CD4-positive, alpha-beta T cell treated with Interleukin-21 for 1 hour (primary cell): Measurements from ENCODE around the gene CCDC154.
"Not testable (repeated sequence)": the region's sequence is repeated elsewhere in the genome, so short reads cannot be mapped to it uniquely, and the experiment has no call there.

Source experiments
- DNase-seq: peaks from one replicate; pipeline ENCODE4 v3.0.0-alpha.2; 2020

CCDC154 gene

DNA sequence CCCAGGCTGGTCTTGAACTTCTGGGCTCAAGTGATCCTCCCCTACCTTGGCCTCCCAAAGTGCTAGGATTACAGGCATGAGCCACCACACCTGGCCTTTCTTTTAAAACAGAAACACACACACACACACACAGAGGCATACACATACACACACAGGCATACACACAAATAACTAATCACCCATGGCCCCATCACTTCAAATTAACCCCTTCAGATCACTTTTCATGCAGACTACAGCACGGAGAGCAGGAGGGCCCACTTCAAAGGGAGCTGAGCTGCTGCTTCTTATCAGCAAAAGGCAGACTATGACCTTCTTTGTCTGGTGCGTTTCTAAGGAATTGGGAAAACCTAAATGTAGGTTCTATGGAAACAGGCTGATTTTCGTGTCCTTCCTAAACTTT is 28.6 kb upstream of the CCDC154 start:
- DNase-seq: no peak

DNA sequence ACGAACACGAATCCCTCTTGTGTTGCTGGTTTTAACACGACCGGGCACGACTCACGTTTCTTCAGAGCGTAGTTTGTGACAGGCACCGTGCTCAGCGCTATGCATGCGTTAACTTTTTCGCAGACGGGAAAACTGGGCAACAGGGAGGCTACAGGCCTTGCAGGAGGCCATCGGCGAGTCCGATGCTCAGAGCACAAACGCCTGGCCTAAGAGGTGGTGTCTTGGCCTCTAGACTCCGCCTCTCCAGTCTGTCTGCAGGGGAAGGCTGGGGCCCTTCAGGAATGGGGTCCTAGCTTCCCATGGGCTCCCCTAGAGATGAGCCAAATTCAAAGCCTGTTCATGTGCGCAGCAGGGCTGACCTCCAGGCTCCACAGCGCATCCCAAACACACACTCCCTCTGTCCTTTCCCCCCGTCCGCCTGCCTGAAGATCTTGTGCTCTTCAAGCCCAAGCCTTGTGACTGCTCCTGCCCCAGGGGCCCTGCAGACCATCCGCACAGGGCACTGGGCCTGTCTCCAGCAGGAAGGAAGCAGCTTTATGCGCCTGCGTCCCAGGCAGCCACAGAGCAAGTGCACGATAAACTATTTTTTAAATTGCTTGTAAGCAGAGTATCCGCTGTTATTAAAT is 27.3 kb upstream of the CCDC154 start:
- DNase-seq: no peak

- peak; percentile 3 for DNase-seq
Observed at GRCh38 chr16:1470481-1471251, 26.3 kb upstream of the CCDC154 start.

GRCh38 chr16:1469693-1470201 is 25.4 kb upstream of the CCDC154 start:
- DNase-seq: no peak

GRCh38 chr16:1469141-1469540 is 24.8 kb upstream of the CCDC154 start:
- DNase-seq: not testable (repeated sequence)

- no peak for DNase-seq
Observed at GRCh38 chr16:1468426-1468810, 24.1 kb upstream of the CCDC154 start.

GRCh38 chr16:1466968-1467521 is 22.7 kb upstream of the CCDC154 start:
- no peak for DNase-seq

DNA sequence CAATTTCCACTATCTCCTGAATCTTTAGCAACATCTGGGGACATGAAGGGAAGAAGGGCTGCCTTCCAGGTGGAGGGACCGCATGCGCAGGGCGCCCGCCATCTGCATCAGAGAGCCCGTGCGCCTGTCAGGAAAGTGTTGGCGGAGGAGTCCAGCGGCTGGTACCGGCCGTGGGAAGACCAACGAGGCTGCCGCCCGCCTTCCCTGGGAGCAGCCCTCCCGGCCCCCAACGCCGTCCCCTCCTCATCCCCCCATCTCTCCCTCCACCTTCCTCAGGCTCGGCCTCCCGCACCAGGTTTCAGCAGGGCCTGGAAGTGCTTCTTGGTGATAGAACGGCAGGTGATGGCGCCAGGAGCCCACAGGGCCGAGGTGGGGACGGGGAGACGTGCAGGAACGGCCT is 21.7 kb upstream of the CCDC154 start:
- no peak for DNase-seq

DNA sequence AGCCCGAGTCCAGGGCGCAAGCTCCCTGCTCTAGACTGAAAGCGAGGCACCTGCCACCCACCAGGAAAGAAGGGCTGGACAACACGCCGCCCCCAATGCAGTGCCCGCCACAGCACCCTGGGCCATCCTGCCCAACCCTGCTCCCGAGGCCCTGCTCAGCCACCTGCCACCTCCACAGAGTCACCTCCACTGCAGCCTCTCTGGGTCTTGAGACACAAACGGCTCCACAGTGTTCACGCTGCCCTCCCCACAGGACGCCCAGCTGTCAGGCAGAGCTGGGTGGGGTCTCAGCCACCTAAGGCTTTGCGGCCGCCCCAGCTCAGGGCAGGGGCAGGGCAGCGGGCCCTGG is 21.2 kb upstream of the CCDC154 start:
- no peak for DNase-seq

- no peak for DNase-seq
Observed at GRCh38 chr16:1464894-1465566, 20.7 kb upstream of the CCDC154 start.

GRCh38 chr16:1464196-1464893 is 20.0 kb upstream of the CCDC154 start:
- DNase-seq: no peak

GRCh38 chr16:1461146-1461545 is 16.8 kb upstream of the CCDC154 start:
- DNase-seq: no peak

DNA sequence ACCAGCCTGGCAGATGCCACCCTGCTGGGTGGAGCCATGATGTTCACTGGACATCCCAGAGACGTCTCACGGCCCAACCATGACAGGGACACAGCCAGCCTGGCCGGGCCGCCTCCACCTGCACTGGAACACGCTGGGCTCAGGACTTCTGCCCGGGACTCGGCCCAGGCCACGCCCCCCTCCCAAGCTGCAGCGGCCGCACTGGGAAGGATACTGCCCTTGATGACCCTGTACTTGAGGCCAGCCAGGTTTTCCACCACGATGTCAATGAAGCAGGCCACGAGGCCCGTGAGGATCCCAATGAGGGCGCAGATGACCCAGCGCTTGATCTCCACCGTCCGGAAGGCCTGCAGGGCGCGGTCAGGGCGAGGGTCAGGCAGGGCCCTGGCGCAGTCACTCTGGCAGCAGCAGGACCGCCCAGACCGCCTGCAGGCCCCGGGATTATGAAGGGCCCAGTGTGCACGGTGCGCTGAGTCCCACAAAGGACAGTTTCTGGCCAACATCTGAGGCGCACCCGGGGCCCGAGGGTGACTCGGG is 16.3 kb upstream of the CCDC154 start:
- DNase-seq: no peak

DNA sequence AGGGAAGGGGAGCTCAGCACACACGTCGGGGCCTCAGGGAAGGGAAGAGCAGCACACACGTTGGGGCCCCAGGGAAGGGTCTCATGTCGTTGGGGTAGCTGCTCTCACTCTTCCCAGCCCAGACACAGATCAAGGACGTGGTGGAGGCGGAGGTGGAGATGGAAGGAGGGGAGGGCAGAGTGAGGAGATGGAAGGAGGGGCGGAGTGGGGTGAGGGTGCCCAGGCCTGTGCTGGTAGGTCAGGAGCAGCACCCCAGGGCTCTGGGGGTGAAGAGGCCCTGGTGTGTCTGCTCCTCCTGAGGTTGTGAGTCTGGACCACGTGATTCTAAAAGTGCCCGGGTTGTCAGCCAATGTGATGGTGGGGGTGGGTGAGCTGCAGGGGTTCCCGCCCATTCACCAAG is 15.6 kb upstream of the CCDC154 start:
- no peak for DNase-seq

DNA sequence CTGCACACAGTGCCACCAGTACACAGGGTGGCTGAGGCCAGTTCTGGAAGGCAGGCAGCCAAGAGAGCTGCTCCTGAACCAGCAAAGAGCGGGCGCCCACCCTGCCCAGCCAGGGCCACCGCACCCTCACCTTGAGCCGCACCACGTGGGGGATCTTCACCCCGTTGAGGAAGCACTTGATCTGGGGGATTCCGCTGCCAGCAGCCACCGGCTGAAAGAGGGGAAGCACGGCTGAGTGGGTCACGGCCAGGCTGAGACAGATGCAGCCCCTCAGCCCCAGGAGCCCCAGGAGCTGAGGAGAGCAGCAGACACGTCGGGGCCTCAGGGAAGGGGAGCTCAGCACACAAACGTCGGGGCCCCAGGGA is 14.6 kb upstream of the CCDC154 start:
- DNase-seq: no peak

- no peak for DNase-seq
Observed at GRCh38 chr16:1458336-1458976, 14.1 kb upstream of the CCDC154 start.

GRCh38 chr16:1457489-1458245 is 13.3 kb upstream of the CCDC154 start:
- DNase-seq: no peak

DNA sequence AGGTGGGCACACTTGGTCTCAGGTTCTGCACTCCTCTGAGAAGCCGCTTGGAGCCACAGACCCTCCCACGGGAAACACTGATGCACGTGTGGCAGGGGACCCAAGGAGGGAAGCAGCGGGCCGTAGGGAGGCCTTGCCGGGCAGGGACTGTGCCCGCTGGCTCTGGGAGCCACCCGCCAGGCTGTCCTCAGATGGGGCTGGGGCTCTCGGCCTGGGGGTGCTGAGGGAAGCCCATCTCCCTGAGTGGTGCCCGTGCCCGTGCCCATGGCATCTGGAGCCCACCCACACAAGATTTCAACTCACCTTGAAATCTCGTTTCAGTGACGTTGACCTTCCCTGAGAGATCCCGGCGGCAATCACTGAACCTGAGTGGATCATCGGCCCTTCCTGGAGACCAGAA is 12.6 kb upstream of the CCDC154 start:
- DNase-seq: no peak

GRCh38 chr16:1455190-1456171 is 11.1 kb upstream of the CCDC154 start:
- no peak for DNase-seq

DNA sequence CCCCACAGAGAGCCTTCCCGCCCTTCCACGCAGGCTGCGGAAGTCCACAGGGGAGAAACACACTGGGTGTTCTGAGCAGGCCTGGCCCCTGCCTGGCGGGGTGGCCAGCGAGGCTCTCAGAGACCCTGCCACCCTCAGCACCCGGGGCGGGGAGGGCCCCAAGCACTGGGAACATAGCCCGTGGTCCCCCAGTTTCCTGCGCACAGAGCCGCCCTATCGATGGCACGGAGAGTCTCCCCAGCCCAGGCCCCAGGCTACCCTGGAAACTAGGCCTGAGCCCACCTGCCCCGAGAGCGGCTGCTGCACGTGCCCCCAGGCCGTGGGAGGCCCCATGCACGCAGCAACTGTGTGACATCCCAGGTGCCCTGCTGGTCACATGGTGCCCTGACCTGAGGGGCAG is 10.2 kb upstream of the CCDC154 start:
- no peak for DNase-seq
